Activated CD4-positive, alpha-beta T cell treated with anti-CD3 and anti-CD28 coated beads for 24 hours (primary cell): ENCODE data around the gene FAM193A.
"Not testable (repeated sequence)": the region's sequence is repeated elsewhere in the genome, so short reads cannot be mapped to it uniquely, and the experiment has no call there.

Experiments used
- DNase-seq, 2 donors: peaks; one replicate each; pipeline ENCODE4 v3.0.0-alpha.2; 2020; ENCODE audit warnings: low read depth in 2 of 2

The FAM193A gene

GRCh38 chr4:2608291-2608690, 71.8 kb downstream of the FAM193A start:
- no peak for DNase-seq

- DNase-seq: no peak
Measured at GRCh38 chr4:2615821-2616220, 79.4 kb downstream of the FAM193A start.

GRCh38 chr4:2617955-2618354, 81.5 kb downstream of the FAM193A start:
- DNase-seq: no peak

- not testable (repeated sequence) for DNase-seq
Measured at GRCh38 chr4:2618729-2619128, 82.3 kb downstream of the FAM193A start.

GRCh38 chr4:2619459-2619858, 83.0 kb downstream of the FAM193A start:
- DNase-seq: no peak

GRCh38 chr4:2621419-2621818, 85.0 kb downstream of the FAM193A start:
- no peak for DNase-seq

GRCh38 chr4:2623442-2623841, 87.0 kb downstream of the FAM193A start:
- no peak for DNase-seq

GRCh38 chr4:2624782-2625530, 88.5 kb downstream of the FAM193A start:
- no peak for DNase-seq

- no peak for DNase-seq
Measured at GRCh38 chr4:2626231-2626630, 89.8 kb downstream of the FAM193A start.

- DNase-seq: no peak
Measured at GRCh38 chr4:2630556-2631273, 94.3 kb downstream of the FAM193A start.

- no peak for DNase-seq
Measured at GRCh38 chr4:2634014-2634413, 97.6 kb downstream of the FAM193A start.

- DNase-seq: no peak
Measured at GRCh38 chr4:2636331-2636730, 99.9 kb downstream of the FAM193A start.

GRCh38 chr4:2636994-2637393, 100.5 kb downstream of the FAM193A start:
- DNase-seq: not testable (repeated sequence)

GRCh38 chr4:2637956-2638552, 101.6 kb downstream of the FAM193A start:
- no peak for DNase-seq

GRCh38 chr4:2638730-2639129, 102.3 kb downstream of the FAM193A start:
- DNase-seq: no peak

GRCh38 chr4:2642968-2643367, 106.5 kb downstream of the FAM193A start:
- no peak for DNase-seq

GRCh38 chr4:2643555-2643954, 107.1 kb downstream of the FAM193A start:
- no peak for DNase-seq

GRCh38 chr4:2646396-2647149, 110.1 kb downstream of the FAM193A start:
- DNase-seq: no peak

- no peak for DNase-seq
Measured at GRCh38 chr4:2647403-2648158, 111.1 kb downstream of the FAM193A start.

GRCh38 chr4:2648159-2648814, 111.8 kb downstream of the FAM193A start:
- no peak for DNase-seq

GRCh38 chr4:2649604-2650114, 113.2 kb downstream of the FAM193A start:
- DNase-seq: no peak
